ENCODE results near the gene SLC8B1.

- TF ChIP-seq CTCF (IDR thresholded peaks at IDR 0.05) = no peak
- no peak for TF ChIP-seq EP300 (IDR thresholded peaks at IDR 0.05)
- TF ChIP-seq POLR2A (IDR thresholded peaks at IDR 0.05) = no peak
Observed at GRCh38 chr12:113273053-113273725, 61.7 kb downstream of the SLC8B1 start.
